ENCODE data around the gene HMG20A.

HMG20A gene

DNA sequence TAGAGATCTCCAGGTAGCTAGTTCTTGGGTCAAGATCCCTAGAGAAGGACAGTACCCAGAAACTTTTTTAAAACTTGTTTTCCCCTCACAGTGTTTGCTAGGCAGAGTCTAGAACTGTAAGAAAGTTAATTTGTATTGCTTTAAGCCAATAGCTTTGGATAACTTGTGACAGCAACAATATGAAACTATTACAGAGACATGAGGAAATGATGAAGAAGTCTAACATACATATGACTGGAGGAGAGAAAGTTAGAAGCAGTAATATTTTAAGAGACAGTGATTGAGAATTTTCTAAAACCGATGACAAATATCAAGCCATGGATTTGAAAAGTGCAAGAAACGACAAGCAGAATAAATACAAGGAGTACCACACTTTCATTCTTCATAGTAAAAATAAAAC lies 10.0 kb downstream of the HMG20A start:
- no peak for DNase-seq (ENCODE audit: low spot score)

DNA sequence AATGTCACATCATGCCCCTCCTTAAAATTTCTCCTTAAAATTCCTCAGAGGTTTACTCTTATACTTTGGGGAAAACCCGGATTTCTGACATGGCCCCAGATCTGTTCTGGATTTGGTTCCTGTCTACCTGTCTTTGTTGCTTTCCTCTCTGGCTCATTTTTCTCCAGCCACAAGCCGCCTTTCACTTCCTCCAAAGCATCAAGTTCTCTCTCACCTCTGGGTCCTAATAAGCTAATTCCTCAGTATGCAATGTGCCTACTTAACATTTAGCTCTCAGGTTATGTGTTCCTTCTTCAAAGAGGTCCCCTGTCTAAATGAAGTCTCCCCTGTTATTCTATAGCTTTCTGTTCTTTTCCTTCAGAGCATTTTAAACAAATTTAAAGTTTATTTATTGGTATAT lies 16.1 kb downstream of the HMG20A start:
- no peak for DNase-seq (ENCODE audit: low spot score)

DNA sequence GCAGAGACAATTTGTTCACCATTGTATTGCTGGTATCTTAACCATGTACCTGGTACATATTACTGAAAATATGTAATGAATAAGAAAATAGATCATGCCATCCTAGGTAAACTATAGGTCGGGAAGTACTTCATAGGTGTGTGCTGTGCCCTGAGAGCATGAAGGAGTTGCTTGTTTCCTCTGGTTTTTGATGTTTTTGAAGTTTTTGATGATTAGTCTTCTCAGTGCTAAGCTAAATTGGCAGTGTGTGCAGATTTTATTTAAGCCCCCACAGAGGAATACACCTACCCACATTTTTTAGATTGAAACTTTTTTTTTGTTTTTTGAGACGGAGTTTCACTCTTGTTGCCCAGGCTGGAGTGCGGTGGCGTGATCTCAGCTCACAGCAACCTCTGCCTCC lies 16.6 kb downstream of the HMG20A start:
- no peak for DNase-seq (ENCODE audit: low spot score)

DNA sequence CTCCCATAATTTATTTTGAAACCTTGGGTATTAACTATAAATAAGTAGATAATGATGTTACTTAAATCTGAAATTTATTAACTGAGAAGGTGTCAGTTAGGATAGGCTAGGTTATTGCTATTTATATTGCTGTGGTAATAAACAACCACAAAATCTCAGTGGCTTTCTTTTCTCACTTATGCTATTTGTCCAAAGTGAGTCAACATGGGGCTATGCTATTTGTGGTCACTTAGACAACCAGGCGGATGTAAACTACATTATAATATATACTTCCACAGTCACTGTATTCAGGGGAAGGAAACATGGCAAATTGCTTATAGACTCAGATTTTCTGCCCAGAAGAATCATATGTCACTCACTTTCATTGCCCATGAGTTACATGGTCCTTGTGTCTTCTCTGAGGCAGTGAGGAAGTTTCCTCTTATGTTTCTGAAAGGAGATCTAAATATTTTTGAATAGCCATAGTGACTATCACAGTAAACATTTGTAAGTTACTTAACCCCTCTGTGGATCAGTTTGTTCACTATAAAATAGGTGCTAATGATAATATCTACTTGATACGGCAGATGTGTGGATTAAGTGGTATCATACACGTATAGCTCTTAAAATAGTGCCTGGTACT lies 19.8 kb downstream of the HMG20A start:
- no peak for DNase-seq (ENCODE audit: low spot score)

DNA sequence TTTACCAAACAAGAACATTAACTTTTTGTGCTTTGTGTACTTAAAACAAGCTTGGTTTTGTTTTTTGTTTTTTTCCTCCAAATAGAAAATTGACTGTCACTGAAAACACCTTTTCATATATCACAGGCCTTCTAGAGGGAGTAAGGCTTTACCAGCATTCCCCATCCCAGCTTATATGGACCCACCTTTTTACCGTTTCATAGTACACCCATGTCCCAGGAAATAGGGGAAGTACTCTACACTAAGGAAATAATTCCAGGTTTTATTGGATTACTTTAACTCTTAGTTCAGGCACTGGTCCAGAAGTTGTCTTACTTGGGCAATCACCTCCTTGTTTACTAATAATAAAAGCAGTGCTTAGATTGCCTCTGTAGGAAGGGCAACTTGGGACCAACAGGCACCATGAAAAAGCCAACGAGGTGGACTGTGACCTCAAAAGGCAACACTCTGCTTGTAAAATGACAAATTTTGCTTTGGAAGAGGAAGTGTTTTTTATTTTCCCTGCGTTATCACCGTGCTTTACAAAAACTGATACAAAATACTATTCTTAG lies 26.2 kb downstream of the HMG20A start:
- no peak for DNase-seq (ENCODE audit: low spot score)

DNA sequence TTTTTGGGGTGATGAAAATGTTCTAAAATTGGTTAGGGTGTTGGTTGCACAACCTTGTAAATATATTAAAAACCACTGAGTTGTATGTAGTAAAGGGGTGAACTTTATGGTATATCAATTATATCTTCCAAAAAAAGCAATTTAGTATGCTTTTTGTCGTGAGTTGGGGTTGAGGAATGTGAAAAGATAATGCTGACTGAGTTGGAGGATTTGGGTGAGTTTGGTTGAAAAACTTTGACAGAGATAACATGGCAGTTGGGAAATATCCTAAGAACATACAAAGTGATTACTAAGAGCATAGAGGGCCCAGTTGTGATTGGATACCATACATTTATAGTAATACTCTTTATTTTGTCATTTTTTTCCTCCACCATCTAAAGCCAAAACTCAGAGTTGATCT lies 33.6 kb downstream of the HMG20A start:
- no peak for DNase-seq (ENCODE audit: low spot score)

DNA sequence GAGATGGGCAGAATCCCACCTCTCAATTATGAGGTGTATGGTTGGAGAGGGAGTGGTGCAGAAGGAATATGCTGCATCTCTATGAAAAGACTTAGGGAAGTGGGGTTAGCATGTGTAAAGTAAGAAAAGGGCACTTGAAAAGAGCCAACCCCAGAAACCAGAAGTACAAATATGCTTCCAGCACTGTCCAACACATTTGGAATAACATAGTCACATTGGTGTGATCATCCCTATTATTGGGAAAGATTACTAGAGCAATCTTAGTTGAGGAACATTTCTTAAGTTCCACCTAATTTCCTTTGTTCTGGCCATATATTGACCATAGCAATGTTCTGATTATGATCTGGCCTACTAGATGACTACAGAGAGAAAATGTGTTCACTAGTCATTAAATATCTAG lies 34.3 kb downstream of the HMG20A start:
- DNase-seq (ENCODE audit: low spot score) = no peak

DNA sequence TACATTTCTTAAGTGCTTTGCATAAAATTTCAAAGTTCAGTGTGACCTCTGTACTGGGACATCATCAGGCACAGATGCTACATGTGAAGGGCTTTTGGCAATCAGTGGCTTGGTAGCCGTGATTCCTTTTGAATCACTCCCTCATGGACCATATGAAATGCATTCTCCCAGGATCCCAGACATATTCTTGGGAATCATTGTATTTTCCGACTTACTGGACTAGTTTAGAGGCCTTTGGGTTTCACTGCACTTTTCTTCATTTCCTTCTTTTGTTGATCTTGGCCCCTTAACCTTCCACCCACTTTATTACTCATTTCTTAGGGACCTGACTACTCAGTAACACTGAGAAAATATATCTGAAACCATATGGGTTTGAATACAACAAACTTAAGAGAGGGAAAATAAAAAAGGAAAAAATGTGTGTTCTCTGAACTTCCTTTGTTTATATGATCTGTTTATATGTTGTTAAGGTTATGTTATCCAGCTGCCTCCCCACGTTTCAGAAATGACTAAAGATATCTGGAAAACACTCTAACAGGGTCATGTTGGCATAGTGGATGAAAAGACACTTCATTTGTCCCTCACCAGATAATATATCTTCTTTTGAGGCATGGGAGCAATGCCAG lies 35.1 kb downstream of the HMG20A start:
- DNase-seq (ENCODE audit: low spot score) = no peak

DNA sequence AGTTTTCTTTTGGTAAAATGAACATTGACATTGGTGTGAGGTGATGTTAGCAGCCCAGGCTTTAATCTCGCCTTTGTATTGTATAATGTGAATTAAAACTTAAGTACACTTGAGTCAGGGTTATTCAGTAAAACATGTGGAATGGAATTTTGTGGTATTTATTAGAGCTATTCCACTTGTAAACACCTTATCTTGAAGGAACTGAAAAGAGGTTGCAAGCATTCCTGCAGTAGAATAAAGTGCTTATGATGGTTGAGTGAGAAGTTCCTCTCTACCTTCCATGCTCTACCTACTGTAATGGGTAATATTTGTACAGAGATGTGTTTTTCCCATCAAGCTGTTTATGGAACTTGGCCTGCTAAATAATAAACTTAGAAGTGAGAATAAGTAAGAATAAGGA lies 36.1 kb downstream of the HMG20A start:
- no peak for DNase-seq (ENCODE audit: low spot score)

DNA sequence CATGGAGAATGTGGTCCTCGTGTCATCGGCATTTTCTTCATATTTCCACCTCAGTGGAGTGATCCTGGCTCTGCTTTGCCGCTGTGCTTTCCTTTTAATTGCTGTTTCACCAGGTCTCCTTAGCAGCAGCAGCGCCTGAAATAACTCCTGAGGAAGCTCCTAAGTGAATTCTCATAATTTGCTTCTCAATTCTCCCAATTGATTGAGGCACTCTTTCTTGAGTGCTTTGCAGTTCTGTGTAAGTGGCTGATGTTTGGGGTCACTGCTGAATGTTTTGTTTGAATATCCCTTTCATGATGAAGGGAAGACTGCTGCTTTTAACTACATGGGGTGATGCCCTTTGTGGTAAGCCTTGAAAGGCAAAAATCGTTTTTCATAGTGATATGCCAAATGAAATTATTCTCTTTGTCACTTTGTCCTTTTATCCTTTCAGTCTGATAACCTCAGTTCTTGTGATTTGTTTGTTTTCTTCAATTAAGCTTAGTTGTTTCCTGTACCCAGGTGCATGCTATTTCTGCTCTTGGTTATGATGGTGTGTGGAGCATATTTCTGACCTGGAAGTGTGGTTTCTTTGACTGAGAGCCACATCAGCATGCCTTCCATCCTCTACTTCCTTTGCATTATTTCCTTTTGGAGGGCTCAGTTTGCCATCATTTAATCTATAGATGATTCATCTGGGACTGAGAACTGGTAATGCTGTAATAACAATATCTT lies 36.7 kb downstream of the HMG20A start:
- DNase-seq (ENCODE audit: low spot score) = no peak

DNA sequence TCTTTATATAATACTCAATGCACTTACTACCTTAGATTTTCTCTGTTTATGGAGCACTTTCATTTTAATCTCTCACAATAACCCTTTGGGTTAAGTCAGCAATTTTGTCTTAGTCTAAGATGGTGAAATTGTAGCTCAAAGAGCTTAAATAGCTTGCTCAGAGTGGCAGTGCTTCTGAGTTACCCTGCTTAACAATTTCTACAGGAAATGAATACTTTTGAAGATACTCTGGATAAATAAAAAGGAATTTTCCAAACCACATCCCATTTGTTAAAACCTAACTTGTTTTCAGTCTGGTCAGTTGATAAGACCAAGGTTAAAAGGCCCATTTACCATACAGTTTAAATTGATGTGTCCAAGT lies 37.2 kb downstream of the HMG20A start:
- no peak for DNase-seq (ENCODE audit: low spot score)

DNA sequence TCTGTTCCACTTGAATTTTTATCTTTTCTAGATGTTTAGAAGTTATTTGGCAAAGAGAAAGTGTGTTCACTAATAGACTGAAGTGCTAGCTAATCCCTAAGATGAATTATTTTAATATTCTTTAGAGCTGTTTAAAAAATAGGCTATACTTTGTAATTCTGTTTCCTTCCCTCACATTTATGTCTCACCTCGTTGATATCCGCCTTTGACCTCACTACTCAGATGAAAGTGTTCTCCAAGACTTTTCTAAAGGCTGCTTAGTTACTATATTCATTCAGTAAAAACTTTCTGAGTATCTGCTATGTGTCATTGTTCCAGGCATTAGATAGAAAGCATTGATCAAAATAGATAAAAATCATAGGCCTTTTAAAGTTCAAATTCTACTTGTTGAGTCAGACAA lies 38.3 kb downstream of the HMG20A start:
- DNase-seq (ENCODE audit: low spot score) = no peak

DNA sequence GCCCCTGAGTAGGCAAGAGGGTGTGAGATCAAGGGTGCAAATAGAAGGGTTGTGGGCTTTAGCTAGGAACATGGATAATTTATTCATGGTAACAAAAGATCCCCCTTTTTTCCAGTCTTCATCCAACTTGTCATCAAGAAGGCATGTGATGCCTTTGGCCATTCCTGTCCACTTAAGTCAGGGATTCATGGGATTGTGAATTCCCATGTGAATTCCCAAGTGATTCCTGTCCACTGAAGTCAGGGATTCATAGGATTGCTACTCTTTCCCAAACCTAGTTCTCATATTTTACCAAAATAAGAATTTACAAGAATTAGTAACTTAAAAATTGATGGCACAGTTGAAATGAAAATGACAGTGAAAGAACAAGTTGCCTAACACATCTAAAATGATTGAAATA lies 40.8 kb downstream of the HMG20A start:
- no peak for DNase-seq (ENCODE audit: low spot score)

DNA sequence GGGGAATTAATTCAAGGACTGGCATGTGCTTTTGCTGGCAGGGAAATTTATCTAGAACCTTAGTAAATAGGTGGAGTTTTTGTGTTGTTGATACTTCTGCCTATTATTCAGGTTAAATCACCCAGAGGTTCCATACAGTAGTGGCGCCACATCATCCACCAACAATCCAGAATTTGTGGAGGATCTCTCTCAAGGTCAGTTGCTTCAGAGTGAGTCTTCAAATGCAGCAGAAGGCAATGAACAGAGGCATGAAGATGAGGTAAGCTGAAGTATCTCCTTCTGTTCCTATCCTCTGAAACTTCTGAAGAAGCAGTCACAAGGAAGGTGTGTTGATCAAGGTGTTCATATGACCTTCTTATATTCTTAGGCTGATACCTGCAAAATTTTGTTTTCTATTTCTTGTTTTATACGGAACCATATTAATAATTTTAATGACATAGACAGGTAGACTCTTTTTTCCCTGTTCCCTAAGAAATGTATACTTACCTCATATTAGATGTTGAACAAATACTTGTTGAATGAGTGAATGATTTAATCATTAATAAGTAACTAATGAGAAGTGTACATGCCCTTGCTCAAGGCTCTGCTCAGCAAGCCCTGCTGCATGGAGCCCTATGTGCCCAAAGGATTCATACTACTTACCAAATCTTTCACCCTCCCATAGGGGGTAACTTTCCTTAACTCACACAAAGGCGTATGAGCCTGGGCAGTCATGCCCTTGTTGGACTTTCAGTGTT lies 43.6 kb downstream of the HMG20A start:
- no peak for DNase-seq (ENCODE audit: low spot score)

DNA sequence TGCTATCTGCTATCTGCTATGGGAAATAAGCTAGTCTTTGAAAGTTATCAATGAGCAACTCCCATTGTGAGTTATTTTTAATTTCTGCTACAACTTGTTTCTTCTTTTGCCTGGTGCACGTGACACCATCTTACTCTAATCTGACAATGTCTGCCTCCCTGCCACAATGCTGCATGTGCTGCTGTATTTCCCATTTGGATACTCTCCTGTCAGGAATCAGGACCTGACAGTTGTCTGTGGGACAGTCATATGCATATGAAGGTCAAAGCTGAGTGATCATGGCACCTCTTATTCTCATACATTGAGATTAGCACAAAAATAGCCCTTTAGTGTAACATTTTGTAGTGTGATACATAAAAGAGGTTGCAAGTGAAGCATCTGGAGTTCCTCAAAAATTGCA lies 45.8 kb downstream of the HMG20A start:
- DNase-seq (ENCODE audit: low spot score) = no peak

DNA sequence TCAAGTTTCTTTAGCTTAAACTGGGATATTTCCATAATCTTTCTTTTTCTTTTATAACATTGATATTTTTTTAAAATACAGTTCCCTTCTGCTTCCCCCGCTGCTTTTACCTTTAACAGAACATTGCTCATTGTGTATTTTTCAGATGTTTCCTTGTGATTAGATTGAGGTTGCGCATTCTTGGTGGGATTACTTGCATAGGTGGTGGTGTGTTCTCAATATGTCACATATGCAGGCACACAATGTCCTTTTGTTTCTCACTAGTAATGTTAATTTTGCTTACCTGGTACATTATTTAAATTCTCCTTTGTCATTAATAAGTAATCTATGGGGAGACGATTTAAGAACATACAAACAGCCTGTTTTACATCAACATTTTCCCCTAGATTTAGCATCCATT lies 48.2 kb downstream of the HMG20A start:
- no peak for DNase-seq (ENCODE audit: low spot score)

DNA sequence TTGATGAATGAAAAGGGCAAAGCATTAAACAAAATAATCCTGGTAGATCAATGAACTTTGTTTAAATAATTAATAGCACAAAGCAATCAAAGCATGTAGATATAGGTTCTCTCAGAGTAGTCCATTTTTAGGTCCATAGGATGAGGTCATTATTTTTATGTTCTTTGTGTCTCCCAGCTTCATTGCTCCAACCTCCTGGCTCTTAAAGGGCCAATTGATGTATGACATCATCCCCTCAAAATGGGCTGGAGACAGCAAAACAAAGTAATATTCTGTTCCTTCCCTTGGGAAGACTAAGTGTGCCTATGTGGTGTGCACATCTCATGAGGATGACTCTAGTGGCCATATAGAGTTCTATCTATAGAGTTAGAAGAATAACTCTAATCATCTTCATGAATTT lies 49.5 kb downstream of the HMG20A start:
- DNase-seq (ENCODE audit: low spot score) = no peak

DNA sequence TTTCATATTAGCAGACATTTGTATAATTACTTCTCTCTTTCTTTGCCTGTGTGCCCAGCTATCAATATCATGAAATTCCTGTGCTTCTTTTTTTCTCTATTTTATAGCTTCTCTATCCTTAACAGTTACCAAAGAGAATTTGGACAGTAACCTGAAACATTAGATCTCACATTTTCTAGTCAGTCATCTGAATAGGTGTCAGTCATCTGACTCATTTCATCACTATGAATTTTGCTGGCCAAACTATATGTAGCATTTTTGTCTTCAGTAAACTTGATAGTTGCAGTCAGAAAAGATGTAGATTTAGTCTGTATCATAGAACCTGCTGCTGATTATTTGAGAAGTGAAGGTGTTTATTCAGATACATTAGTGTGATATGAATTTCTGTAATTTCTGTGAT lies 52.6 kb downstream of the HMG20A start:
- DNase-seq (ENCODE audit: low spot score) = no peak

DNA sequence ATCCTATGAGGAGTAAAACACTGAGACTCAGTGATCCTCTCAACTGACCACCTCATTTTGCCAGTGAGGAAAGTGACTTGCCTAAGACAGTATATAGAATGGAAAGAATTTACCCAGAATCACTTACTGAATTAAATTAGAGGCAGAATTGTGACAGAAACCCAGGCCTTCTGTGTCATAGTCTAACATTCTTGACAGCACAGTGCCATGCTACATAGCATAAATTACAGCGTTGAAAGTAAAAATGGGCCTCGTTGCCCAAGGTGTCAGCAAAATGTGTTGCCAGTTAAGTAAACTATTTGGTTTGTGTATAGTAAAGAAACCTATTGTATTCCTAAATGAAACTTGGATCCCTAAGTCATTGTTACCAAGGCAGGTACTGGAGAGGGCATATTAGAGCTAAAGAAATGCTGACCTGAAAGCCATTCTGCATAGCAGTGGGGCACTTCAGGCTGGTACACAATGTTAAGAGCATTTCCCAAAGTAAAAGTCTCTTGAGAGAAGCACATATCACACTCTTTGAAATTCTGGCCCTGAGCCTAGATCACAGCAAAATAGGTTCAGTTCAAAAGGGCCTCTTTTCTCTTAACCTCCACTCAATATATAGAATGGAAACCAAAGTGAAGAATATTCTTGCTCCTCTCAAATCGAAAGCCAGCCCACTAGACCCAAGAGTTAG lies 53.8 kb downstream of the HMG20A start:
- DNase-seq (ENCODE audit: low spot score) = no peak

DNA sequence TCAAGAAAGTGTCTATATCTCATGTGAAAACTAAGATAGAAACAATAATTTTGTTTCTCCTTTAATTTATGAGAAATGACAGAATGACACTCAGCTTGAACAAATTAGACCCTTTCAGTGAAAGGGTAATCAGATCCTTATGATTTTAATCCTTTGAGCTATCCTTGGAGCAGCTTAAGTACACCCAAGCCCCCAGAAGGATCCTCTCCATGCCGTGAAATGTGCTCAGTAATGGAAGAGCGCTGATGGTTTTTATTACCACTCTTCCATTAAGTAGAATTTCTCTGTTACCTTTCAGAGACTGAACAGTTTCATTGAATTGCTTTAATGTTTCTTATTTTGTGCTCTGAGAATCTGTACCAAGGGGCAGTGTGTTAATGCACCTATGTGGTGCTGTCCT lies 54.3 kb downstream of the HMG20A start:
- DNase-seq (ENCODE audit: low spot score) = no peak

DNA sequence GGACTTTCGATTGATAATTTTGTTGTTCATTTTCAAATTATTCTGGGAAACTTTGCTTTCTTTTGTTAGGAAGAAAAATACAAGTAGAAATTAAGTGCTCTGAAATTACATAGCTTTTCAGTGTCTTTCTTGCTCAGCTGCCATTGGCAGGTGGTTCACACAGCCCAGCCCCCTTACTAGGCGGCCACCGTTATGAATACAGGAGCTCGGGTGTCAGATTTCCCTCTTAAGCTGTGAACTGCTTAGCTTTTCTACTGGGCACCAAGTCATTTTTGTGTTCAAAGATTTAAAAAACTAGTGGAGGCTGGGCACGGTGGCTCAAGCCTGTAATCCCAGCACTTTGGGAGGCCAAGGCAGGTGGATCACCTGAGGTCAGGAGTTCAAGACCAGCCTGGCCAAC lies 55.2 kb downstream of the HMG20A start:
- no peak for DNase-seq (ENCODE audit: low spot score)

DNA sequence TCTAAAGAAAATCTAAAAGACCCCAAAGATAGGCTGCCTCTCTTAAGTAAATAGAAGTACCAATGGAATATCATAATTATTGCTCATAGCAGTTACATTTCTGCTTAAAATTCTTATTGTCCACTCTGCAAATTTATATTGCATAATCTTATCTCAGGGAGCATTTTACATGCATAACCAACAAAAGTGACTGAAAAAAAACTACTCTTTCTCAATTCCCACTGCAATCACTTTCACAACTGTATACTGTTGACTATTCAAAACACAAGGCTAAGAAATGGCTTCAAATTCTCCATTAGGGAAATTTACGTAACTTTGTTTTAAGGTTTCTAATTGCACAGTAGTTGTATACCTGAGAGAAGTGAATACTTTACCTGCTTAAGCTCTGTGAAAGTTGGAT lies 56.3 kb downstream of the HMG20A start:
- no peak for DNase-seq (ENCODE audit: low spot score)

Measured in globus pallidus (tissue), 1 donor.